HG03460 (cell line): ENCODE measurements around the gene HSD17B11.
"Not testable (repeated sequence)": the region's sequence is repeated elsewhere in the genome, so short reads cannot be mapped to it uniquely, and the experiment has no call there.

ENCODE experiments used
- ATAC-seq: cut with Tn5 transposase; IDR thresholded peaks from one replicate; pipeline ENCODE4 v1.9.1; 2021; ENCODE audit not compliant: unreplicated experiment

HSD17B11 gene

DNA sequence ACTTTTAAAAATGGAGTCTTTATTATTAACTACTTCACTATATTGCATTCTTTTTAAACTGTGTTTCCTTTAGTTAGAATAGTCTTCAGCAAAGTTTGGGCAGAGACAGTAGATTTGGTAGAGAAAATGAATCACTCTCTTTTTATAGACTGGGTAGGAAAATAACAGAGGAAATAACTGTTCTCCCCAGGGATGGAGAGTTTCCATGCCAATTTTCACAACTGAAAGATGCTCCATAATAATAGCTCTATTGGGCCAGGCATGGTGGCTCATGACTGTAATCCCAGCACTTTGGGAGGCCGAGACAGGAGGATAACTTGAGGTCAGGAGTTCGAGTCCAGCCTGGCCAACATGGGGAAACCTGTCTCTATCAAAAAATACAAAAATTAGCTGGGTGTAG is 81.4 kb downstream of the HSD17B11 start:
- no peak for ATAC-seq

DNA sequence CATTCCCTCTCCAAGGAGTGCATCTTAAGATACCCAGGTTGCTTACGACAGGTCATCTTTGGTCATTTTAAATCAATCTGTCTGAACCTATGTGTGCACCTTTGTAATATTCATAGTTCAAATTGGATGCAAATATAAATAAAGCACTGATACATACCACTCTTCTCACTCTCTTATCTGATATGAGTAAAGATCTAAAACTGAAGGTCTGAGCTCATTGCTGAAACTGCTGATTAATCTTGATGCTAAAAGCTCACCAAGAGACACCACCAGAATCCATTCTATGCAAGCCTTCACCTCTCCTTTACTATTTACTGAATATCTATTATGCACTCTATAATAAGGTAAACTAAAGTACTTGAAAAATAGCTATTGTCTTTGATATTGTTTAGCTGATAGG is 84.9 kb downstream of the HSD17B11 start:
- ATAC-seq = no peak

DNA sequence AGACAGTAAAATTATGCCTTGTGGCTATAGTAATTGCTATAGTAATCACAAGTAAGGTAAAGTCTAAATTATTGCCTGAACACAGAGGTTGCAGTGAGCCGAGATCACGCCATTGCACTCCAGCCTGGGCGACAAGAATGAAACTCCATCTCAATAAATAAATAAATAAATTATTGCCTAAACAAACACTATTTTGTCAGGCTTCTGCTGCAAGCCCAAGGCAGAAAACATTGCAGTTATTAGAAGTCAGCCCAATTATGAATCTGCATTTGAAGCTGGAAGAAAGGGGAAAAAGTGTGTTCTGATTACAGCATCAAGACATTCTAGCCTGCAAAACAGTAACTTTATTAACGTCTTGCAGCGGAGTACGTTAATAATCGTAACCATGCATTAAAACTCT is 85.4 kb downstream of the HSD17B11 start:
- ATAC-seq = no peak

DNA sequence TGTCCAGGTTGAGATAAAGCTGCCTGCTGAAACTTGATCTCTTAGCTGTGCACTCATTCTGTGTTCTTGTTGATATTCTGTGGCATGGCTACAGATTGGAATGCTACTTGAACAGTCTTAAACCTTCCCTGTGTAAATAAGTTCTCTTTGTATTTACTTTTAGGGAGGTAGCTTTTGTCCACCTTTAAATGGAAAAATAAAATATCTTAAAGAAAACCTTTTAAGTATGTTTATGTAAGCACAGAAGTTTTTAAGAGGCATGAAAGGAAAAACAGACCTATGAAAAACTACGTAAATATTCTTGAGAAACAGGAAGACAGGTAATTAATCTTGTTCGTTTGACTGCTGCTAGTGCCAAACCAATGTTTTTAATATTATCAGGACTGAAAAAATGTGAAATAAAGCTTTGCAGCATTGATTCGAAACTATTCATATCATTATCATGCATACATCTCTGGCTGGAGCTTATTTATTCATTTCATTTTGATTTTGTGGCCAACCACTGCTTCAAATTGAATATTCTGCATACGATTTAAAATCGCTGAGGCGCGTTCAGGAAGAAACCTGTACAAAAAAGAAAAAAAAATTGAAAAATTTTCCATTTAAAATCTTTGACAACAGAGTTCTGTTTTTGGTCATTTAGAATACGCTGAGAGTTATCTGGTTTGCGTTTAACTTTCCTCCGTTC is 86.1 kb downstream of the HSD17B11 start:
- no peak for ATAC-seq

DNA sequence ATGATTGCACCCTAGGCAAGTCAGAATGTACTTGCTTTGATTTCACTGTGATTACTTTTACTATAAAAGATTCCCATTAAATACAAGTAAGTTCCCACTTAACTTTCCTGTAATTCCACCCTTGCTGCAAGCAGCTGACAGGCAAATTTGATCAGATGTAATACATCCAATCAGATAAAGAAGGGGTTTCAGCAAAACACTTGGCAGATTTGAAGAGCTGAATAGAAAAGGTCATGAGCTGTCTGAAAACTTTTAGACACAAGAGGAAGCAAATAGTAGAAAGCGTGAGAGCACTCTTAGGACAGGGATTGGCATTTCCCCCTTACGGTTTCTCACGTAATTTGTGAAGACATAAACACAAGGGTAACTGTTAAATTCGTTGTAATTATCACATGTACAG is 91.1 kb downstream of the HSD17B11 start:
- ATAC-seq = no peak

DNA sequence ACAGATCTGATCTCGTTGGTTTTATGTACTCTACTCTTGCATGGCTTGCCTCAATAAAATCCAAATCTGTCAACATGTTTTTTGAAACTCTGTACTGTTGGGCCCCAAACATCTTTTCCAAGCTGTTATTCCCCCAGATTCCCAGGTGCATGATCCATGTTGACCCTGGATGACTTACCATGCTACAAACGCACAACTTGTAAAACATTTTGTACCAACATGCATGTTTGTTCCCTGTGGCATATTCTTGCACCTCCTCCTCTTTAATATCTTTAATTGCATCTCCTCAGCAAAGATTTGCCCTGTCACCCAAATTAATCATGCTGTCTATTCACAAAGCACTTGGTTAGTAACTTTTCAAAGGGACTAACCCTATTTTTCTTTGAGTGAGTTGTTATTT is 92.6 kb downstream of the HSD17B11 start:
- ATAC-seq = no peak

DNA sequence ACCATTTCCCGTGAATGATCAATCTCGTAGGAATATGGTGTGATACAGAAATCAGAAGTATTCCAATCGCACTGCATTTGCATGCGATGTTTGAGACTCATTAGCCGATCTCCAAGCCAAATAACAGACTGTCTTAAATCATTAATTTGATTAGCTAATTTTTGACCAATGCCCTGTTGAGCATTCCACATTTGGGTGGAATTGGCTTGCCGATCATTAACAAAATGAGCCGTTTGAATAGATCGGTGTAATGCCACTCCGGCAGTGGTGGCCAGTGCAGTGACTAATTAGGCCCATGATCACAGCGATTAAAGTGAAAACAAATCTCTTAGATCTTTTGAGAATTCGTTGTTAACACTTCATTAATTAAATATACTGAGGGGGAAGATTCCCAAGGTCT is 96.1 kb downstream of the HSD17B11 start:
- ATAC-seq = not testable (repeated sequence)

DNA sequence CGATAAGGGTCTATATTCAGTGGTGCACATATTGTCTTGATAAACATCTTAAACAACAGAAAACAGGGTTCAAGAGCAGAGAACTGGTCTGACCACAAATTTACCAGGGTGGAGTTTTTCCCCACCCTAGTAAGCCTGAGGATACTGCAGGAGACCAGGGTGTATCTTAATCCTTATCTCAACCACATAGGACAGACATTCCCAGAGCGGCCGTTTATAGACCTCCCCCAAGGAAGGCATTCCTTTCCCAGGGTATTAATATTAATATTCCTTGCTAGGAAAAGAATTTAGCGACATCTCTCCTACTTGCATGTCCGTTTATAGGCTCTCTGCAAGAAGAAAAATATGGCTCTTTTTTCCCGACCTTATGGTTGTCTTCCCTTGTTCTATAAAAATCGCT is 97.1 kb downstream of the HSD17B11 start:
- not testable (repeated sequence) for ATAC-seq

DNA sequence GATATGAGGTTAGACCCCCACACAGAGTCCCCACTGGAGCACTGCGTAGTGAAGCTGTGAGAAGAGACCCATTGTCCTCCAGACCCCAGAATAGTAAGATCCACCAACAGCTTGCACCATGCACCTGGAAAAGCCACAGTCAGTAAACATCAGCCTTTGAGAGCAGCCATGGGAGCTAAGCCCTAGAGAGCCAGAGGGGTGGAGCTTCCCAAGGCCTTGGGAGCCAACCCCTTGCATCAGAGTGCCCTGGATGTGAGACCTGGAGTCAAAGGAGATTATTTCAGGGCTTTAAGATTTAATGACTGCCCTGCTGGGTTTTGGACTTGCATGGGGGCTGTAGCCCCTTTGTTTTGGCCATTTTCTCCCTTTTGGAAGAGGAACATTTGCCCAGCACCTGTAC is 104.0 kb downstream of the HSD17B11 start:
- no peak for ATAC-seq
